IPS-20b (cell line): ENCODE data around the gene ACYP2.
A peak's percentile ranks its signal among the peaks of the same experiment; 100 is the strongest.
"Not testable (repeated sequence)": the region's sequence is repeated elsewhere in the genome, so short reads cannot be mapped to it uniquely, and the experiment has no call there.

Source experiments
- H3K27ac ChIP-seq: one replicate; pipeline ENCODE4 v1.5.1; 2013; ENCODE audit warnings: low read length
- H3K27me3 ChIP-seq: 2 replicates; pipeline ENCODE4 v1.6.1; 2013; ENCODE audit warnings: mild to moderate bottlenecking, low read length, inconsistent platforms; ENCODE audit not compliant: insufficient read depth
- H3K36me3 ChIP-seq: 2 replicates; pipeline ENCODE4 v1.6.1; 2013; ENCODE audit warnings: low read depth, mild to moderate bottlenecking, inconsistent platforms, low read length, moderate library complexity; ENCODE audit not compliant: insufficient read depth
- H3K4me1 ChIP-seq: 2 replicates; pipeline ENCODE4 v1.6.1; 2013; ENCODE audit warnings: mild to moderate bottlenecking, control low read depth, inconsistent platforms, low read length, moderate library complexity; ENCODE audit not compliant: insufficient read depth
- H3K4me3 ChIP-seq: 2 replicates; pipeline ENCODE4 v1.5.1; 2013; ENCODE audit warnings: mild to moderate bottlenecking, low read length, inconsistent platforms
- H3K9ac ChIP-seq: 2 replicates; pipeline ENCODE4 v1.6.1; 2013; ENCODE audit warnings: low read depth, mild to moderate bottlenecking, inconsistent platforms, low read length, moderate library complexity
- H3K9me3 ChIP-seq: 2 replicates; pipeline ENCODE4 v1.6.1; 2013; ENCODE audit warnings: mild to moderate bottlenecking, low read depth, low read length, inconsistent platforms; ENCODE audit not compliant: insufficient read depth

The ACYP2 gene

GRCh38 chr2:54115284-54116137 is at the start of gene ACYP2:
Gene ACYP2 (plus strand): TSS chr2:54115615.
- H3K36me3 ChIP-seq, result no peaks in the 10 kb centered on the region

GRCh38 chr2:54065891-54066290 is 49.5 kb upstream of the ACYP2 start:
- no peak overlapping the region for H3K9ac ChIP-seq
- H3K9me3 ChIP-seq, result no peaks in the 10 kb centered on the region
- H3K27ac ChIP-seq, result no peak overlapping the region
- no peaks in the 10 kb centered on the region for H3K4me1 ChIP-seq
- H3K27me3 ChIP-seq, result no peaks in the 10 kb centered on the region
- no peaks in the 10 kb centered on the region for H3K36me3 ChIP-seq
- no peak overlapping the region for H3K4me3 ChIP-seq

More at GRCh38 chr2:54115284-54116137, at the start of gene ACYP2:
- H3K4me1 ChIP-seq, result no peaks in the 10 kb centered on the region; the same call in 1 of the 2 replicates
- no peaks in the 10 kb centered on the region; the same call in 1 of the 2 replicates for H3K27me3 ChIP-seq
- peak within 1 kb of the TSS; percentile 78 for H3K27ac ChIP-seq
- H3K4me3 ChIP-seq, result peak within 1 kb of the TSS; percentile 91
- peak within 1 kb of the TSS; percentile 98 for H3K9ac ChIP-seq
- peaks cover 17% of the 10 kb centered on the region for H3K9me3 ChIP-seq

GRCh38 chr2:54067851-54068375 is 47.5 kb upstream of the ACYP2 start:
- Histone ChIP-seq H3K4me1 (no peaks in the 10 kb centered on the region), H3K27ac (no peak overlapping the region), H3K9me3 (no peaks in the 10 kb centered on the region), H3K4me3 (no peak overlapping the region), H3K9ac (no peak overlapping the region), H3K27me3 (no peaks in the 10 kb centered on the region), H3K36me3 (no peaks in the 10 kb centered on the region)

- H3K9ac ChIP-seq, H3K27me3 ChIP-seq, H3K4me3 ChIP-seq, H3K9me3 ChIP-seq, H3K36me3 ChIP-seq, H3K4me1 ChIP-seq, H3K27ac ChIP-seq: not testable (repeated sequence)
Observed at GRCh38 chr2:54072483-54072882, 42.9 kb upstream of the ACYP2 start.

GRCh38 chr2:54073796-54074195 is 41.6 kb upstream of the ACYP2 start:
- H3K36me3 ChIP-seq, result no peaks in the 10 kb centered on the region
- H3K9ac ChIP-seq, result no peak overlapping the region
- no peaks in the 10 kb centered on the region for H3K9me3 ChIP-seq
- no peaks in the 10 kb centered on the region for H3K4me1 ChIP-seq
- H3K27ac ChIP-seq, result no peak overlapping the region
- no peaks in the 10 kb centered on the region for H3K27me3 ChIP-seq
- no peak overlapping the region for H3K4me3 ChIP-seq

GRCh38 chr2:54074606-54075341 is 40.6 kb upstream of the ACYP2 start:
- Histone ChIP-seq H3K27ac (no peak overlapping the region), H3K9me3 (no peaks in the 10 kb centered on the region), H3K27me3 (no peaks in the 10 kb centered on the region), H3K36me3 (no peaks in the 10 kb centered on the region), H3K4me3 (no peak overlapping the region), H3K4me1 (no peaks in the 10 kb centered on the region), H3K9ac (no peak overlapping the region)

GRCh38 chr2:54076586-54076985 is 38.8 kb upstream of the ACYP2 start:
- Histone ChIP-seq H3K4me1 (no peaks in the 10 kb centered on the region), H3K27ac (no peak overlapping the region), H3K27me3 (no peaks in the 10 kb centered on the region), H3K36me3 (no peaks in the 10 kb centered on the region), H3K4me3 (no peak overlapping the region), H3K9me3 (no peaks in the 10 kb centered on the region), H3K9ac (no peak overlapping the region)

- Histone ChIP-seq H3K9me3 (no peaks in the 10 kb centered on the region), H3K4me1 (no peaks in the 10 kb centered on the region), H3K27me3 (no peaks in the 10 kb centered on the region), H3K4me3 (no peak overlapping the region), H3K9ac (no peak overlapping the region), H3K27ac (no peak overlapping the region), H3K36me3 (no peaks in the 10 kb centered on the region)
Observed at GRCh38 chr2:54077088-54077900, 38.1 kb upstream of the ACYP2 start.

GRCh38 chr2:54079331-54079730 is 36.1 kb upstream of the ACYP2 start:
- Histone ChIP-seq H3K27me3 (no peaks in the 10 kb centered on the region), H3K27ac (no peak overlapping the region), H3K9ac (no peak overlapping the region), H3K4me1 (no peaks in the 10 kb centered on the region), H3K36me3 (no peaks in the 10 kb centered on the region), H3K4me3 (no peak overlapping the region), H3K9me3 (no peaks in the 10 kb centered on the region)

GRCh38 chr2:54081574-54081973 is 33.8 kb upstream of the ACYP2 start:
- Histone ChIP-seq H3K4me1 (no peaks in the 10 kb centered on the region), H3K27me3 (no peaks in the 10 kb centered on the region), H3K36me3 (no peaks in the 10 kb centered on the region), H3K9me3 (no peaks in the 10 kb centered on the region), H3K4me3 (no peak overlapping the region), H3K27ac (no peak overlapping the region), H3K9ac (no peak overlapping the region)

GRCh38 chr2:54083021-54083420 is 32.4 kb upstream of the ACYP2 start:
- Histone ChIP-seq H3K9me3 (no peaks in the 10 kb centered on the region), H3K9ac (no peak overlapping the region), H3K27me3 (no peaks in the 10 kb centered on the region), H3K4me3 (no peak overlapping the region), H3K36me3 (no peaks in the 10 kb centered on the region), H3K27ac (no peak overlapping the region), H3K4me1 (peaks cover under 1% of the 10 kb centered on the region; the same call in 1 of the 2 replicates)
